WTC11 (cell line): ENCODE measurements around the gene MFSD12. TPM values are rescaled to one million over a fixed set of nuclear protein-coding genes. Genes with fewer than 3 reads are reported as not detected.
A peak's percentile ranks its signal among the peaks of the same experiment; 100 is the strongest.

ENCODE experiments used
- ATAC-seq: fragments of 200-7000 bp; cut with Tn5 transposase; 2 replicates; pipeline ENCODE4 v1.10.0; 2021; ENCODE audit warnings: mild to moderate bottlenecking, moderate library complexity
- CTCF ChIA-PET: fragments of 300-600 bp; sonication (Branson Sonifier 250); formaldehyde crosslinking; loops from one replicate; lab custom pipeline; 2021; ENCODE audit warnings: antibody characterized with exemption; lab: Charles Lee
- POLR2A ChIA-PET: fragments of 350-600 bp; sonication (Branson Sonifier 250); formaldehyde crosslinking; loops from one replicate; lab custom pipeline; 2021; ENCODE audit warnings: antibody characterized with exemption; lab: Charles Lee
- DNase-seq: peaks from one replicate; pipeline ENCODE4 v3.0.0; 2021; ENCODE audit warnings: low spot score
- H3K27ac Mint-ChIP-seq: 2 replicates; pipeline ENCODE4 v1.8.0; 2021; ENCODE audit warnings: mixed read lengths
- H3K27me3 Mint-ChIP-seq: 2 replicates; pipeline ENCODE4 v1.8.0; 2021; ENCODE audit warnings: low read depth, mild to moderate bottlenecking, moderate library complexity, mixed read lengths
- H3K36me3 Mint-ChIP-seq: 2 replicates; pipeline ENCODE4 v1.8.0; 2021; ENCODE audit warnings: mixed read lengths
- H3K4me1 Mint-ChIP-seq: 2 replicates; pipeline ENCODE4 v1.8.0; 2022; ENCODE audit warnings: mixed read lengths
- H3K4me3 Mint-ChIP-seq: 2 replicates; pipeline ENCODE4 v1.8.0; 2021; ENCODE audit warnings: mild to moderate bottlenecking, moderate library complexity, mixed read lengths
- H3K9me3 Mint-ChIP-seq: 2 replicates; pipeline ENCODE4 v1.8.0; 2021; ENCODE audit warnings: mixed read lengths
- CDX4 ChIP-seq: fragments of 250-450 bp; sonication (Bioruptor Pico); IDR thresholded peaks from 2 replicates; pipeline ENCODE4 v1.9.0; 2021; ENCODE audit warnings: moderate library complexity, mild to moderate bottlenecking, inconsistent platforms, borderline replicate concordance
- CREM ChIP-seq: sonication (generic); formaldehyde crosslinking; IDR thresholded peaks from 2 replicates; pipeline ENCODE4 v1.8.1; 2022; ENCODE audit warnings: mild to moderate bottlenecking, missing genetic modification reagents, moderate library complexity
- CTCF ChIP-seq: fragments of 200-600 bp; IDR thresholded peaks from 2 replicates; pipeline ENCODE4 v1.8.0; 2022; ENCODE audit warnings: antibody characterized with exemption
- E2F4 ChIP-seq: sonication (generic); formaldehyde crosslinking; IDR thresholded peaks from 2 replicates; pipeline ENCODE4 v1.8.1; 2022; ENCODE audit warnings: low read depth, mild to moderate bottlenecking, moderate library complexity, missing genetic modification reagents, borderline replicate concordance
- EMX1 ChIP-seq: fragments of 250-450 bp; sonication (Bioruptor Pico); IDR thresholded peaks from 2 replicates; pipeline ENCODE4 v1.8.0; 2021; ENCODE audit warnings: mild to moderate bottlenecking
- FOXK1 ChIP-seq: sonication (generic); formaldehyde crosslinking; IDR thresholded peaks from 2 replicates; pipeline ENCODE4 v1.8.0; 2022; ENCODE audit warnings: mild to moderate bottlenecking, moderate library complexity, missing genetic modification reagents
- FOXP1 ChIP-seq: sonication (generic); formaldehyde crosslinking; IDR thresholded peaks from 2 replicates; pipeline ENCODE4 v1.8.0; 2022; ENCODE audit warnings: missing genetic modification reagents, mild to moderate bottlenecking, moderate library complexity, borderline replicate concordance
- GRHL2 ChIP-seq: fragments of 250-450 bp; sonication (Bioruptor Pico); IDR thresholded peaks from 2 replicates; pipeline ENCODE4 v1.8.0; 2022; ENCODE audit warnings: mild to moderate bottlenecking, moderate library complexity; ENCODE audit not compliant: insufficient replicate concordance, severe bottlenecking
- GTF2I ChIP-seq: fragments of 250-450 bp; sonication (Bioruptor Pico); conservative IDR thresholded peaks from 2 replicates; pipeline ENCODE4 v1.4.0; 2021; ENCODE audit warnings: mild to moderate bottlenecking
- NFYB ChIP-seq: sonication (generic); formaldehyde crosslinking; conservative IDR thresholded peaks from 2 replicates; pipeline ENCODE4 v1.8.0; 2022; ENCODE audit warnings: low read depth, missing genetic modification reagents
- PRRX2 ChIP-seq: fragments of 250-450 bp; sonication (Bioruptor Pico); IDR thresholded peaks from 2 replicates; pipeline ENCODE4 v1.8.0; 2021; ENCODE audit warnings: mild to moderate bottlenecking
- RELA ChIP-seq: sonication (generic); formaldehyde crosslinking; IDR thresholded peaks from 2 replicates; pipeline ENCODE4 v1.8.1; 2022; ENCODE audit warnings: missing genetic modification reagents, mild to moderate bottlenecking, borderline replicate concordance
- RORB ChIP-seq: fragments of 250-450 bp; sonication (Bioruptor Pico); IDR thresholded peaks from 2 replicates; pipeline ENCODE4 v1.9.0; 2021; ENCODE audit warnings: mild to moderate bottlenecking
- SMAD3 ChIP-seq: sonication (generic); formaldehyde crosslinking; IDR thresholded peaks from 2 replicates; pipeline ENCODE4 v1.8.0; 2022; ENCODE audit warnings: missing genetic modification reagents, mild to moderate bottlenecking, borderline replicate concordance
- SMAD4 ChIP-seq: sonication (generic); formaldehyde crosslinking; IDR thresholded peaks from 2 replicates; pipeline ENCODE4 v1.8.0; 2022; ENCODE audit warnings: mild to moderate bottlenecking, missing genetic modification reagents
- TP53 ChIP-seq: sonication (generic); formaldehyde crosslinking; IDR thresholded peaks from 2 replicates; pipeline ENCODE4 v1.8.1; 2023; ENCODE audit warnings: mild to moderate bottlenecking, missing genetic modification reagents
- USF1 ChIP-seq: sonication (generic); formaldehyde crosslinking; IDR thresholded peaks from 2 replicates; pipeline ENCODE4 v1.8.0; 2022; ENCODE audit warnings: mild to moderate bottlenecking, missing genetic modification reagents
- ZBTB21 ChIP-seq: sonication (generic); formaldehyde crosslinking; IDR thresholded peaks from 2 replicates; pipeline ENCODE4 v1.8.1; 2023; ENCODE audit warnings: mild to moderate bottlenecking, missing genetic modification reagents, borderline replicate concordance
- ZBTB43 ChIP-seq: sonication (generic); formaldehyde crosslinking; IDR thresholded peaks from 2 replicates; pipeline ENCODE4 v1.8.1; 2023; ENCODE audit warnings: mild to moderate bottlenecking, missing genetic modification reagents
- ZMAT4 ChIP-seq: fragments of 250-450 bp; sonication (Bioruptor Pico); IDR thresholded peaks from 2 replicates; pipeline ENCODE4 v1.9.0; 2021; ENCODE audit warnings: mild to moderate bottlenecking
- total RNA-seq: library from RNA; stranded (reverse); gene quantifications from 3 replicates; pipeline ENCODE4 v1.2.3, GENCODE V29; 2021

Gene MFSD12
- total RNA-seq, 1 experiment from 2014 or later, result 59.9 TPM

- ATAC-seq, result no peak
- Mint-ChIP-seq H3K4me1 (no peaks in the 10 kb centered on the region), H3K27ac (no peak overlapping the region), H3K9me3 (no peaks in the 10 kb centered on the region), H3K36me3 (peaks cover 13% of the 10 kb centered on the region), H3K27me3 (no peaks in the 10 kb centered on the region), H3K4me3 (no peak overlapping the region)
- ChIA-PET CTCF (interaction anchor here (0.5 to 2.3 kb wide), 19 partner anchors 11 to 1388 kb away, joined by 3 to 31 read pairs (median 4); partner anchors contain the start of gene TEKTIP1), POLR2A (no interaction called here)
- no peak for DNase-seq
- TF ChIP-seq NFYB (CRISPR knock-in tag) (no peak), SMAD4 (CRISPR knock-in tag) (no peak), ZBTB43 (CRISPR knock-in tag) (no peak), PRRX2 (no peak), CREM (CRISPR knock-in tag) (no peak), RELA (CRISPR knock-in tag) (no peak), FOXP1 (CRISPR knock-in tag) (no peak), TP53 (CRISPR knock-in tag) (no peak), USF1 (no peak), GTF2I (CRISPR knock-in tag) (no peak), RORB (no peak), ZMAT4 (no peak), CTCF (no peak), FOXK1 (no peak), CDX4 (CRISPR knock-in tag) (no peak), SMAD3 (CRISPR knock-in tag) (no peak), EMX1 (CRISPR knock-in tag) (no peak), E2F4 (CRISPR knock-in tag) (no peak)
Observed at GRCh38 chr19:3527238-3527910, 30.0 kb downstream of the MFSD12 start.

GRCh38 chr19:3526507-3527237, 30.7 kb downstream of the MFSD12 start:
- H3K4me1 Mint-ChIP-seq, result no peaks in the 10 kb centered on the region
- TF ChIP-seq ZBTB21 (CRISPR knock-in tag) (no peak), GRHL2 (no peak), SMAD3 (CRISPR knock-in tag) (no peak), CTCF (peak; percentile 26; the same call in 1 of the 2 replicates)
- H3K27ac Mint-ChIP-seq, result no peak overlapping the region
- no peak overlapping the region for H3K4me3 Mint-ChIP-seq
- H3K36me3 Mint-ChIP-seq, result peaks cover 12% of the 10 kb centered on the region
- ATAC-seq (0 out of 2 replicates have a peak, but pooled peaks have one; percentile 35), DNase-seq (no peak)
- ChIA-PET CTCF (interaction anchor here (0.5 to 2.3 kb wide), 20 partner anchors 10 to 1389 kb away, joined by 3 to 31 read pairs (median 4); partner anchors contain the start of gene TEKTIP1), POLR2A (interaction anchor here (0.6 kb wide), 1 partner anchor 9 kb away, joined by 5 read pairs; no protein-coding TSS in a partner anchor)
- no peaks in the 10 kb centered on the region for H3K27me3 Mint-ChIP-seq
- no peaks in the 10 kb centered on the region for H3K9me3 Mint-ChIP-seq
